Caco-2 (cell line): ENCODE results near the gene HTRA3. TPM values are rescaled to one million over a fixed set of nuclear protein-coding genes. Genes with fewer than 3 reads are reported as not detected.

Experiments
- BruUV-seq: library from RNA; stranded (reverse); fragments of 400-500 nt; replicated peaks from 2 replicates; lab custom pipeline; 2021; lab: Mats Ljungman, UMichigan
- CTCF ChIA-PET: fragments of 300-600 bp; sonication (Branson Sonifier 250); formaldehyde crosslinking; loops from one replicate; lab custom pipeline; 2022; ENCODE audit warnings: antibody characterized with exemption; lab: Charles Lee
- POLR2A ChIA-PET: fragments of 300-600 bp; sonication (Branson Sonifier 250); formaldehyde crosslinking; loops from one replicate; lab custom pipeline; 2022; ENCODE audit warnings: antibody characterized with exemption; lab: Charles Lee
- DNase-seq, 2 experiments: peaks; one replicate each; pipeline versions ENCODE4 v3.0.0 to v3.0.0-alpha.2; 2020 to 2022
- H3K27me3 ChIP-seq: replicated peaks from 2 replicates; pipeline ENCODE4 v1.6.0; 2011; ENCODE audit warnings: low read length; ENCODE audit not compliant: control insufficient read depth, insufficient read depth
- H3K36me3 ChIP-seq: 2 replicates; pipeline ENCODE4 v1.5.1; 2011; ENCODE audit warnings: low read length; ENCODE audit not compliant: control insufficient read depth, insufficient read depth
- H3K4me1 ChIP-seq: fragments of 250-450 bp; sonication (Bioruptor Pico); 2 replicates; pipeline ENCODE4 v1.5.1; 2020; ENCODE audit warnings: mild to moderate bottlenecking
- H3K4me3 ChIP-seq: 2 replicates; pipeline ENCODE4 v1.5.1; 2011; ENCODE audit warnings: low read depth, mild to moderate bottlenecking, control low read depth, low read length
- H3K9me3 ChIP-seq: fragments of 250-450 bp; sonication (Bioruptor Pico); 2 replicates; pipeline ENCODE4 v1.5.1; 2020; ENCODE audit warnings: mild to moderate bottlenecking, moderate library complexity
- H3K27ac Mint-ChIP-seq: one replicate; pipeline ENCODE4 v1.8.0; 2022; ENCODE audit warnings: mixed read lengths; ENCODE audit not compliant: unreplicated experiment
- H3K27me3 Mint-ChIP-seq: one replicate; pipeline ENCODE4 v1.8.0; 2022; ENCODE audit warnings: mixed read lengths; ENCODE audit not compliant: insufficient read depth, unreplicated experiment
- H3K36me3 Mint-ChIP-seq: one replicate; pipeline ENCODE4 v1.8.0; 2022; ENCODE audit warnings: mild to moderate bottlenecking, mixed read lengths; ENCODE audit not compliant: insufficient read depth, unreplicated experiment
- H3K4me1 Mint-ChIP-seq: one replicate; pipeline ENCODE4 v1.8.0; 2022; ENCODE audit warnings: low read depth, mixed read lengths; ENCODE audit not compliant: unreplicated experiment
- H3K4me3 Mint-ChIP-seq: one replicate; pipeline ENCODE4 v1.8.0; 2022; ENCODE audit warnings: mild to moderate bottlenecking, moderate library complexity, mixed read lengths; ENCODE audit not compliant: unreplicated experiment
- H3K9me3 Mint-ChIP-seq: one replicate; pipeline ENCODE4 v1.8.0; 2022; ENCODE audit warnings: mixed read lengths; ENCODE audit not compliant: unreplicated experiment
- CTCF ChIP-seq, 2 experiments: fragments of 200-600 bp in 1 of 2; IDR thresholded peaks; 1 replicate in 1 of 2; 2 replicates in 1 of 2; pipeline versions ENCODE4 v1.5.1 to v1.8.0; 2011 to 2022; ENCODE audit warnings: antibody characterized with exemption in 1 of 2, control low read depth in 1 of 2, inconsistent platforms in 1 of 2, low read depth in 1 of 2, low read length in 1 of 2, mild to moderate bottlenecking in 1 of 2, moderate library complexity in 1 of 2; ENCODE audit not compliant: insufficient read depth in 1 of 2, severe bottlenecking in 1 of 2, unreplicated experiment in 1 of 2
- intact Hi-C: fragments of 100-400 bp; cut with micrococcal nuclease; formaldehyde crosslinking; loops from one replicate; pipeline ENCODE4 v1.10.0; 2022; ENCODE audit not compliant: unreplicated experiment
- total RNA-seq: library from RNA; stranded (reverse); gene quantifications from 2 replicates; pipeline ENCODE4 v1.2.3, GENCODE V29; 2022

HTRA3 gene
- total RNA-seq, 1 experiment from 2014 or later, result 0.66 TPM

GRCh38 chr4:8285976-8286718 lies 16.6 kb downstream of the HTRA3 start:
- H3K4me3 ChIP-seq, result no peak overlapping the region
- no peaks in the 10 kb centered on the region for H3K36me3 ChIP-seq
- BruUV-seq, result no TSS peak
- no peak for DNase-seq
- no peaks in the 10 kb centered on the region for H3K9me3 ChIP-seq
- Mint-ChIP-seq H3K36me3 (no peaks in the 10 kb centered on the region), H3K4me3 (no peak overlapping the region), H3K27me3 (peaks cover 3% of the 10 kb centered on the region), H3K9me3 (no peaks in the 10 kb centered on the region), H3K27ac (no peak overlapping the region), H3K4me1 (no peaks in the 10 kb centered on the region)
- no peaks in the 10 kb centered on the region for H3K27me3 ChIP-seq
- no peaks in the 10 kb centered on the region for H3K4me1 ChIP-seq
- no peak for TF ChIP-seq CTCF (IDR thresholded peaks at IDR 0.05; ENCODE audit: insufficient read depth in 1 of 2, low read depth in 1 of 2, low read length in 1 of 2, severe bottlenecking in 1 of 2, unreplicated experiment in 1 of 2)
- ChIA-PET POLR2A (no interaction called here), CTCF (interaction anchor here (1.0 kb wide), 1 partner anchor 44 kb away, joined by 3 read pairs; no protein-coding TSS in a partner anchor)
- intact Hi-C loops, result no loop called here

- POLR2A ChIA-PET, result no interaction called here
- no peaks in the 10 kb centered on the region for H3K27me3 ChIP-seq
- no peak overlapping the region for H3K4me3 Mint-ChIP-seq
These were observed 17.3 kb downstream of the HTRA3 start for GRCh38 chr4:8286719-8287342.

More at GRCh38 chr4:8286719-8287342, 17.3 kb downstream of the HTRA3 start:
- BruUV-seq, result no TSS peak
- no peaks in the 10 kb centered on the region for H3K9me3 ChIP-seq
- Mint-ChIP-seq H3K36me3 (no peaks in the 10 kb centered on the region), H3K27ac (no peak overlapping the region), H3K9me3 (no peaks in the 10 kb centered on the region), H3K4me1 (no peaks in the 10 kb centered on the region), H3K27me3 (peaks cover 3% of the 10 kb centered on the region)
- CTCF ChIA-PET, result no interaction called here
- H3K4me1 ChIP-seq, result no peaks in the 10 kb centered on the region
- no peak for DNase-seq
- intact Hi-C loops, result no loop called here
- TF ChIP-seq CTCF (IDR thresholded peaks at IDR 0.05; ENCODE audit: insufficient read depth in 1 of 2, low read depth in 1 of 2, low read length in 1 of 2, severe bottlenecking in 1 of 2, unreplicated experiment in 1 of 2), result no peak
- no peak overlapping the region for H3K4me3 ChIP-seq
- no peaks in the 10 kb centered on the region for H3K36me3 ChIP-seq
